Stimulated activated CD4-positive, alpha-beta T cell treated with anti-CD3 and anti-CD28 coated beads, Interleukin-15, amount 100 ng/mL, for 1 hour (primary cell): ENCODE measurements around the gene C22orf15.

Experiments
- DNase-seq, 2 donors: peaks; one replicate each; pipeline ENCODE4 v3.0.0-alpha.2; 2020; ENCODE audit warnings: low read depth in 1 of 2, low spot score in 1 of 2

Gene C22orf15

DNA sequence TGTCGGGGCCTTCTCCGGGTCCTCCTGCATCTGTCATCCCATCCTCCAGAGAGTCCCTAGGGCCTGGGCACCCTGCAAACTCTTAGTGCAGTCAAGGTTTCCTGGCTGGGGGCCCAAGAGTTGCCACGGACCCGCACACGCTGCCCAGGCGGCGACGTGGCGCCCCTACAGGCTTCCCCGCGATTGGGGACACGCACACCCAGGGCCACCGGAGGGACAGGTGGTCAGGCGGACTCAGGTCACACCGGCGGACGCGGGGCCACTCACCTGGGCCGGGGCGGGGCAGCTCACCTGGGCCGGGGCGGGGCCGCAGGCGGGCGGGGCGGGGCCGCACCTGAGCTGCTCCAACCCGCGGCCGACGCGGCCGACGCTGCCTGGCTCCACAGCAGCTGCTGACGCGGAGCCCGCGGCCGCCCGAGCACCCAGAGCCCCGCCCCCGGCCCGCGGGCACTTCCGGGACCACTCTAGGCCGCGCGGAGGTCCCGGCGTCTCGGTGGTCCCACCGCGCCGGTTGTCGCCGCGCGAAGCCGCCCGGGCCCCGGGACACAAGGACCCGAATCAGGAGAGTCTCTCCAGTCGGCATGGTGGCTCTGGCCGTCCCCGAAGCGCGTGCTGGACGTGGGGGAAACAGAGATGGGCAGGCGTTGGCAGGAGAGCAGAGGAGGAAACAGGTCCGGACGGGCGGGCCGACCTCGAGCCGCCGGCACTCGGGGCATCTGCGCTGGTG lies 11.9 kb upstream of the C22orf15 start, which contains the start of gene ZNF70:
Gene ZNF70, minus strand, starts transcription at position 399 of the 727 bp plus-strand sequence. CDS start 5,972 bp downstream, outside the sequence.
- DNase-seq: peak; percentile 74 to 80

DNA sequence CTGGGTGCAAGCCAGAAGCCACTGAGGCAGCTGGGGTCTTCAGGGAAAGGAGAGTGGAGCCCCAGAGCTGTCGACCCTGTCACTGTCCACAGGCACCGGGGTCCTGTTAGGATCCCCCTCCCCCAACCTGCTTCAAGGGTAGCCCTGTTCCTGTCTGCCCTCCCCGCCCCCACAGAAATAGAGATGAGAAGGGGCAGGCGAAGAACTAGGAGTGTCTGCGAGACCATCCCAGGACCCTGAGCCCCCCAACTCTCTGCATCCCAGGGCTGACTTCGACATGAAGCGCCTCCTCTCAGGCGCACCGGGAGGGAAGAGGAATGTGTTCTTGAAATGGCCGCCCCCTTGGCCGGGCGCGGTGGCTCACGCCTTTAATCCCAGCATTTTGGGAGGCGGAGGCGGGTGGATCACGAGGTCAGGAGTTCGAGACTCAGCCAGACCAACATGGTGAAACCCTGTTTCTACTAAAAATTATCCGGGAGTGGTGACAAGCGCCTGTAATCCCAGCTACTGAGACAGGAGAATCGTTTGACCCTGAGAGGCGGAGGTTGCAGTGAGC lies 11.3 kb upstream of the C22orf15 start:
- no peak for DNase-seq

DNA sequence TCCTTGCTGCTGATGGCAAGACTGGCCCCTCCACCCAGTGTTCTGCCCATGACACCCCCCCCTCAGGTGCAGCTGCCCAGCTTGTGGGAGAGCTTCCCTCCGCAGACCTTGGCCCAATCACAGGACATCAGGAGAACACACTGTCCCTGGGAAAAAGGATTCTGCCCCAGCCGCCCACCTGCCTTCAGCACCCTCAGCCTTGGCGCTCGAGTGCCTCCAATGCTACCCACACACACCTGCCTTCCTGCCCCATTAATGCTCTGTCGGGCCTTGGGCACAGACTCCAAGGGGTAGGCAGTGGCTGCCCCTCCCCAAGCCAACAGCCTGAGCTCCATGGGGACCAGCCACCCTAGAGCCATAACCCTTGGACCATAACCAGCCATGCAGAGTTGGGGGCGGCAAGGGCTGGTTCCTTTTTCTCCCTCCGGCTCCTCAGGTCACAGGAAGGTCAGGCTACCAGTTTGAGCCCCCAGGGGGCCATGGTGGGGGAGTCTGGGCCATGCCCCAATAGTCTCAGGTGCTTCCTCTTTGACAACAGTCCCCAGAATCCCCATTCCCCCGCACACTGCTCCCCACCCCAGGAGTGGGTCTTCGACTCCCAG lies 10.6 kb upstream of the C22orf15 start:
- no peak for DNase-seq

DNA sequence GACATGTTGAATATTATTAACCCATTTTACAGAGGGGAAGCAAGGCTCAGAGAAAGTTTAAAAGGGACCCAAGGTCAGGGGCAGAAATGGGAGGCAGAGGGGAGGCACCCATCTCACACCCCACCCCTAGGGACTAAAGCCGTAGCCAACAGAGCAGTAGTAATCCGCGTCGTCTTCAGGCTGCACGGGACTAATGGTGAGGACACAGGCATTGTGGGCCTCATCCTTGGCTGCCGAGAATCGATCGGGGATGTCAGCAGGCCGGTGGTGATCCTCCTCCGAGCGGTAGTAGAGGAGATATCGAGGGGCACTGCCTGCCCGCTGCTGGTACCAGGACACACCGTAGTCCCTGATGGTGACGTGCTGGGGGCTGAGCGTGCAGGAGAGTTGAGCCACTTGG lies 10.0 kb upstream of the C22orf15 start:
- DNase-seq: no peak

DNA sequence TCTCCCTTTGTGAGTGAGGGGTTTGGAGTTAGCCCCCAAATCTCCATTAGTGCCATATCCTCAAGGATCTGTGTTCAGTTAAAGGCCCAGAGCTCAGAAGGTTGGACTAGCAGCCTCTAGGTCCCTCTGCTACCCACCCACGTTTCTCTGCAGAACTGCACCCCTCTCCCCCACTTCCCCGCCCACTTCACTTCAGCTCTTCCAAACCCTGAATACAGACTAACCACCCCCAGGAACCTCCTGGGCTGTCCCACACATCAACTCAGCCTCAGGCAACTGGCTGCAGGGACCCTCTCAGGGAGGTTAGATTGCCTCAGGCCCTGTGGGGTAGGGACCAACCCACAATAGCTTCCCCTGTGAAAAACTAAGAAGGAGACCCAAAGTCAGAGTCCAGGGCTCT lies 9.4 kb upstream of the C22orf15 start:
- no peak for DNase-seq

DNA sequence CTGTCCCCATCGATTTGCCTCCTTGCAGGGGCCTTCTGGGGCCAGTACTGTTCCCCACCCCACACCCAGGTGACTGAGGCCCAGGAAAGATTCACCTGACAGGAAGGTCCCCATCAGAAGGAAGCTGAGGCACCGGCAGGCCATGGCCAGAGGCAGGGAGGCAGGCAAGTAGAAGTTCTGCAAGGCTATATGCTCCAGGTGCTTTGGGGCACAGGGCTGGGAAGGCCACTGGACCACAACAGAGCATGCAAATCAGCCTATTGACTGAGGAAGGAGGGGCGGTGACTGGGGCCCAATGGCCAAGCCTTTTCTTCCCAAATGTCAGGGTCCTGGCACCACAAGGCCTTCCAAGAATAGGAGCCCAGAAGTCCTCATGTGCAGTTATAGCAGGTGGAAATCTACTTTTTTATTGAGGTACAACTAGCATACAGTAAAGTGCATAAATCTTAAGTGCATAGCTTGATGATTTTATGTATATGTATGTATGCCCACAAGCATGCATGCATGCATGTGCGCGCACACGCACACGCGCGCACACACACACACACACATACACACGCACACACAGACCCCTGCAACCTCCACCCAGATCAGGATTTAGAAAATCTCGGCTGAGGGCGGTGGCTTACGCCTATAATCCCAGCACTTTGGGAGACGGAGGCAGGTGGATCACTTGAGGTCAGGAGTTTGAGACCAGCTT lies 8.4 kb upstream of the C22orf15 start, which contains the start of gene VPREB3:
Gene VPREB3, minus strand, starts transcription at position 206 of the 700 bp plus-strand sequence. Its CDS starts 62 bp downstream, at position 144.
- no peak for DNase-seq

DNA sequence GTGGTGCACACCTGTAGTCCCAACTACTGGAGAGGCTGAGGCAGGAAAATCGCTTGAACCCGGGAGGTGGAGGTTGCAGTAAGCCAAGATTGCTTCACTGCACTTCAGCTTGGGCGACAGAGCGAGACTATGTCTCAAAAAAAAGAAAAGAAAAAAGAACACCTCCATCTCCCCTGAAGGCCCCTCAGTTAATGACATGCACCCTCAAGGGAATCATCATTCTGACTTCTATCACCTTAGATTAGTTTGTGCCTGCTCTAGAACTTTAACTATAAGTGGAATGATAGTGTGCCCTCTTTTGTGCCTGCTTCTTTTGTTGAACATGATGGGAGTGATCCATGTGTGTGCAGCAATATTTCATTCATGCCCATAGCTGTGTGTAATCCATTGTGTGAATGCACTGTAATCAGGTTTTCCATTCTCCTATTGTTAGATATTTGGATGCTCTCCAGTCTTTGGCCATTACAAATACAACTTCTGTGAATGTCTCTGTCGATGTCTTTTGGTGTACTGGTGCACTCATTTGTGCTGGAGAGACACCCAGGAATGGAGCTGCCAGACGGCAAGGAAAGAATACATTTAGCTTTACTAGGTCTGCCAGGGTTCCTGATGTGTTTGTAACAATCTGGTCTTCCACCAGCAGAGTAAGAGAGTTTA lies 7.7 kb upstream of the C22orf15 start:
- DNase-seq: no peak

DNA sequence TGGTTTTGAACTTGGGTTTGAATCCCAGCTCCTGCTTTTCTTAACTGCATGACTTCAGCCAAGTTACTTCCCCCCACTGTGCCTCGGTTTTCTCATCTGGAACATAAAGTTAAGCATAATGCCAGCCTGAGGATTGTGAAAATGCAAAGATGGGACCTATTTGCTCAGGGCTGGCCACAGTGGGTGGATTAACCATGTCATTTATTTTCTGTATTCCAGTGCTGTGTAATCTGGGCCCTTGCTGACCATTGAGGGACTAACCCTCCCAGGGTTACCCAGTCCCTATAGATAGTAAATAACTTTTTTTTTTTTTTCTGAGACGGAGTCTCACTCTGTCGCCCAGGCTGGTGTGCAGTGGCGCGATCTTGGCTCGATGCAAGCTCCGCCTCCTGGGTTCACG lies 7.1 kb upstream of the C22orf15 start:
- DNase-seq: no peak

DNA sequence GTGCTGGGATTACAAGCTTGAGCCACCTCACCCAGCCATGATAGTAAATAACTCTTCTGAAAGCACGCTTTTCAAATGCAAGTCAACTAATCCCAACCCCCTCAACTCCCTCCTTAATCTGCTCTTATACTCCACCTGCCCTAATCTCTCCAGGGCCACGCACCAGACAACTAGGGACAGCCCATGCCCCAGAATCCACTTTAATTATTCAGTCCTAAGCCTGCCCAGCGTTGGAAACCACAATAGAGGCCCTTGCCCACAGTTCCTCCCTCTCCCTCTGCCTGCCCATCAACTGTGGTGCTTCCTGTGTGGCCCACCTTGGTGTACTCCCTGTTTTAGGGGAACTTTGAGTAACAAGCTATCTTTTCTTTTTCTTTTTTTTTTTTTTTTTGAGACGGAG lies 5.9 kb upstream of the C22orf15 start:
- no peak for DNase-seq

DNA sequence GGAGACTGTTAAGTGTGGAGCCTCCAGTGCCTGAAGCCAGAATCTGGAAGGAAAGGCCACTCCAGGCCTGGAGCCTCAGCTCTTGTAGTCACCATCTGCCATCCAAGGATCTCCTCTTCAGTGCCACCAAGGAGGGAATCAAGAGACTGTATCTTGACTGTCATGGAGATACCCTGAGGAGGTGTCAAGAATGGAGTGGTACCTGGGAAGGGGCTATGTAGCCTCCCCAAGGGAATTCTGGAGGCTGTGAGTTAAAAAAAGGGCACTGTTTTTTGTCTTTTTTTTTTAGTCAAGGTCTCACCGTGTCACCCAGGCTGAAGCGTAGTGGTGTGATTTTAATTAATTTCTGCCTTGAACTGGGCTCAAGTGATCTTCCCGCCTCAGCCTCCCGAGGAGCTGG lies 3.2 kb upstream of the C22orf15 start:
- DNase-seq: no peak

DNA sequence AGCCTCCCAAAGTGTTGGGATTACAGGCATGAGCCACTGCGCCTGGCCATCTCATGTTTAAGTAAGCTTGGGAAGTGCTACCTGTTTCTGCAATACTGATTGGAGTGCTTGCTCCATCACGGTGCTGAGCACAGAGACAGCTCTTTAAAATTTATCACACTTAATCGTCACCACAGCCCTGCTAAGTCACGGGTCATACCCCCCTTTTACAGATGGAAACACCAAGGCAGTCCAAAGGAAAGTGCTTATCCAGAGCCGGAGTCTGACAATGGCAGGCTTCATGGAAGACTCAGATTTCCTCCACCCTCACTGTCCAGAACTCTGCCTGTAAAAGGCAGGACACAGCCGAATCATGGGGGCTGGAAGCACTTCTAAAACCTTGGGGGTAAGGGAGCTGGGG lies 2.7 kb upstream of the C22orf15 start:
- DNase-seq: no peak

DNA sequence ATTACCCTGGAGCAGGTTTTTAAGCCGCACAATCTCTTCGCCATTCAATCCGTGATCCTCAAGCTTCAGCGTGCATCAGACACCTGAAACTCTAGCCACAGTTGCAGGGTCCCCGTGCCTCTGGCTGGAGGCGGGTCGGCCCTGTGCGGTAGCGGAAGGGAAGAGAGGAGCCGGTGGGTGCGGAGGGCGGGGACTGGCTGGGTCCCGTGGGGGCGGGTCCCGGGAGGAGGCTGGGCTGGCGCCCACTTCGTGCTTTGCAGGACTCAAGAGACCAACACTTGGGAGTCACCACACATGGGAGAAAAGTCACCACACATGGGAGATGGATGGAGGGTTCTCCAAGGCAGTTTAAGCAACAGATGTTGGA lies 772 bp downstream of the C22orf15 start:
- DNase-seq: peak in 1 of 2 donors; percentile 49

DNA sequence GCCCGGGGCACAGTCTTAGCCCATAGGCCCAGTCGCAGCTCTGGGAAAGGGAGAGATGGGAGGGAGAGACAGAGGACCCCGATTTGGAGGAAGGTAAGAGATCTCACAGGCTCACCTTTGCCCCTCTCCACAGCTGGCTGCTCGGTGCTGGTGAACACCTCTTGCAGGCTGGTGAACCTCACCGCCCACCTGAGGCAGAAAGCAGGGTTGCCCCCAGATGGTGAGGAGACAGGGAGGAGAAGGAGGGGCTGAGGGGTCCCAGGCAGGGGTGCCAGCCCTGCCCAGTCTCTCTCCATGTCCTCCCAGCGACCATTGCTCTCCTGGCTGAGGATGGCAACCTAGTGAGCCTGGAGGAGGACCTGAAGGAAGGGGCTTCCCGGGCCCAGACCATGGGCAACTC lies 1.2 kb downstream of the C22orf15 start:
- DNase-seq: no peak

DNA sequence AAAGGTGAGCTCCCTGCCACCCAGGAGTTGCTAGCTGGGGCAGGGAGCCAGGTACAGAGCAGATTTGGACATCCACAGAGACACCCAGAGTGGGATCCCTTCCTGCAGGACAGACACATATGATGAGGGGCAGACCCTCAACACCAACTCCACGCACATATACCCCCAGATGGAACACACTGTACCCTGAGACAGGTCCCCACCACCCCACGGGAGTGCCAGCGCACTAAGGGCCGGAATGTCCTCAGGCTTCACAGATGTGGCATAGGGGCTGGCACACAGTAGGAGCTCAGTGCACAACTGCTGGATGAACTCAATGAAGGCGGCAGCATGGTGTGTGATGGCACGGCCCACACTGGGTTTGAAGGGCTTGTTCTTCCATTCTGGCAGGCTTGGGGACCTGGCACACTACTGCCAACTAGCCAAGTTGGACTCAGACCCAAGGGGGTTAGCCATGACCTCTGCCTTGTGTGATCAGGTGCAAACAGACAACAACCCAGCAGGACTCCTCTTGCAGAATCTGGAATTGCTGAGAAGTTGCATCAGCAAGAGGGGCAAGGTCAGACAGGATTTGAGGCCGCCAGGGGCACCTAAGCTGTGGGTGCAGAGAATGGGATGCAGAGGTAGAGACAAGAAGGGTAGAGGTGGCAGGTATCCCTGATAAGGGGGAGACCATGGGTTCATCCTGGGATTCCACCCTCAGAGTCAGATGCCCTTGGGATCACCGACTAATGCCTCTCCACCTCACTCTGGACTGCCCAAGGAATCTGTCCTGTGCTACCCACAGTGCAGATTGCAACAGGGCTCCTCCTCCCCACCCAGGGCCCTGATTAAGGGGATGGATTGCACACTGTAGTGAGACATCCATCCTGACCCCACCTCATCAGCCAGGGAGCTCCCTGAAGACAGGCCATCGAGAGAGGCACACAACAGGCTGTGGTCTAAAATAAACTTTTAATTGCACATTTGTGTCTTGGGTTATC lies 2.4 kb downstream of the C22orf15 start:
- DNase-seq: no peak

DNA sequence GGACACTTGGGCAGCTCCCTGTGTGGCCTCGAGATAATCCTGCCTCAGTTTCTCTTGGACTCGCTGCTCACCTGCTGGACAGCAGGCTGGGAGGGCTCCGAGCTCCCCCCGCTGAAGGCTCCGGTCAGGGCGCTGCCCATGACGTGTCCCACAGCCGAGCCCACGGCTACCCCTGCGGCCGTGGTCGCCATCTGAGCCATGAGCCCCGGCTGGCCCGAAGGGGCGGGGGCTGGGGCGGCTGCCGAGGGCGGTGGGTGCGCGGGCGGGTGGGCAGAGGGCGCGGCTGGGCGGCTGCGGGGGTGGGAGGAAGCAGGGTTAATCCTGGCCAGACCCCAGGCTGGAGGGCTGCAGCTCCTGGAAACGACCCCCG lies 4.5 kb downstream of the C22orf15 start:
- no peak for DNase-seq

DNA sequence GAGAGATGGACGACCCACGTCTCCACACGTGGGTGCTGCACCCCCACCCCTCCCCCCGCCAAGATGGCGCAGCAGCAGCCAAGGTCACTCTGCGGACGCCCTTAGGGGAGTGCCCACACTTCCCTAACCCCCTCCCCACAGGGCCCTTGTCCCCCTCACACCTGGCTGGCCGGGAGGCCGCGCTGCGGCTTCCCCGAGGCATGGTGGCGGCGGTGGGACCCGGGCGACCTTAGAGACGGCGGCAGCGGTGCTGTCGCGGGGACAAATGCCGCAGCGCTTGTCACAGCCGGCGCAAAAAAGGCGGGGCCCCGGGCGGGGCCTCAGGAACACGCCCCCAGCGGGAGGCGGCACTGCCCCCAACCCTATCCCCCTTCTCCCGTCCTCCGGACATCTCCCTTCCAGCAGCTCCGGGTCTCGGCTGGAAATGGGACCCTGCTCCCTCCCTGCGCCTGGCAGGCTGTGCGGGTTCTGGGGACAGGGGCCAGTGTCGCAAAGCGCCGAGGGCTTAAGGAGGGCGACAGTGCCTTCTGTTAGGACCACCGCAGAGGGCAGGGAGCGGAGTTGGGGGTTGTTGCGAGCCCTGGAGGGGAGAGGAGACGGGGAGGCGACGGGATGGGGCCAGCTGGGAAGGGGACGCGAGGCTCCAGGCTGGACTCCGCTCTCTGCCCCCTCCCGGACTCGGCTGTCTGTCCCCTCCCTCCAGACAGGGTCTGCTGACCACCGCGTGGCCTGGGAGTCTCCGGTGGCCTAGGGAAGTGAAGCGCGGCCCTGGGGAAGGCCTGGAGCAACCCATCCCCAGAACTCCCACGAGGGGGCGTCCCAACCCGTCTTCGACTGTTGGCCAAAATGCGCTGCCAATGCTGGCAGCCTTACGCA lies 5.1 kb downstream of the C22orf15 start, which contains the start of gene CHCHD10:
Gene CHCHD10, minus strand, starts transcription at position 300 of the 876 bp plus-strand sequence. Its CDS starts 98 bp downstream, at position 202.
- DNase-seq: peak; percentile 50 to 75

DNA sequence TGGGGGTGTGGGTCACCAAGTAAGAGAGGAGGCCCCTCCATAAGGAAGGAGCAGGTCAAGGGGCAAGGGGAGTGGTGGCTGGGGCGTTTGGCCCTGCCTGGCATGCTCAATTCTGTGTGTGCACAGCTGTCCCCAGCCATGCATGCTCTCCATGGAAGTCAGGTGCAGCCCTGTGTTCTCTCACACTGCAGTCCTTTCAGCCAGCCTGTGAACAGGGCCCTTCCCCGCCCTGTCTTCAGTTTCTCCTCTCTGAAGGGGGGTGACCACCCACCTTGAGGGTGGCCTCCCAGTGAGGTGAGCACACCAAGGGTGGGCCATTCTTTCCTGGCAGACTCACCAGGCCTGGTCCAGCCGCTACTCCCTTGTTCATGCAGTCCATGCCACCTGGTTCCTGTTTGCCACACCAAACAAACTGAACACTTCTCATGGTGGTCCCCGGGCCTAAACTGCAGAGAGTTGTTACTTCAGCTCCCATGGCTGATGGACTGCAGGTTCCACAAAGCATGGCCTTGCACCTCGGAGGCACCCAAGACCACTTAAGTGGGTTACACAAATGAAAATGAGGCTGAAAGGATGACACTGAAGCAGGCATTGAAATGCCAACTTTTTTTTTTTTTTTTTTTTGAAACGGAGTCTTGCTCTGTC lies 6.7 kb downstream of the C22orf15 start:
- DNase-seq: no peak

DNA sequence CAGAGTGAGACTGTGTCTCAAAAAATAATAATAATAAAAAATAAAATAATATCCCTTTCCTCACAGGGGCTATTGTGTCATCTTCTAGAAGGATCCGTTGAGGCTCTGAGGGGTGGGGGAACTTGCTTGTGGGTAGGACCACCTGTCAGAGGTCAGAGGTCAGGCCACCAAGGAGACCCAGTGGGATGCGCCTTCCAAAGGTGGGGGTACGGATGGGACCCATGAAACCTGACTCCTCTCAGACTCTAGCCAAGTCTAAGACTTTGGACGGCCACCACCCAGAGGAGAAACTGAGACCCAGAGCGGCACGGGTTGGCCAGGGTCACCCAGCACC lies 9.5 kb downstream of the C22orf15 start:
- no peak for DNase-seq
